Measurements from ENCODE around the gene PNCK.
"Not testable (repeated sequence)": the region's sequence is repeated elsewhere in the genome, so short reads cannot be mapped to it uniquely, and the experiment has no call there.

PNCK gene

GRCh38 chrX:153699210-153699783 is 25.7 kb upstream of the PNCK start:
- in situ Hi-C loops (cut with MboI; ENCODE audit: low sequenced_read_pairs), result not testable (repeated sequence)

- in situ Hi-C loops (cut with MboI; ENCODE audit: low sequenced_read_pairs), result no loop called here
Observed at GRCh38 chrX:153697924-153698865, 24.6 kb upstream of the PNCK start.

GRCh38 chrX:153696986-153697722 is 23.5 kb upstream of the PNCK start:
- in situ Hi-C loops (cut with MboI; ENCODE audit: low sequenced_read_pairs), result not testable (repeated sequence)

GRCh38 chrX:153696538-153696937 is 22.9 kb upstream of the PNCK start:
- in situ Hi-C loops (cut with MboI; ENCODE audit: low sequenced_read_pairs), result not testable (repeated sequence)

- in situ Hi-C loops (cut with MboI; ENCODE audit: low sequenced_read_pairs), result no loop called here
Observed at GRCh38 chrX:153696100-153696499, 22.5 kb upstream of the PNCK start.

- in situ Hi-C loops (cut with MboI; ENCODE audit: low sequenced_read_pairs), result no loop called here
Observed at GRCh38 chrX:153694687-153695270, 21.2 kb upstream of the PNCK start.

GRCh38 chrX:153694256-153694655 is 20.6 kb upstream of the PNCK start:
- in situ Hi-C loops (cut with MboI; ENCODE audit: low sequenced_read_pairs), result not testable (repeated sequence)

- in situ Hi-C loops (cut with MboI; ENCODE audit: low sequenced_read_pairs), result no loop called here
Observed at GRCh38 chrX:153693216-153694086, 19.8 kb upstream of the PNCK start.

GRCh38 chrX:153692611-153693156 is 19.1 kb upstream of the PNCK start:
- in situ Hi-C loops (cut with MboI; ENCODE audit: low sequenced_read_pairs), result no loop called here

- in situ Hi-C loops (cut with MboI; ENCODE audit: low sequenced_read_pairs), result no loop called here
Observed at GRCh38 chrX:153692003-153692402, 18.4 kb upstream of the PNCK start.

GRCh38 chrX:153691032-153691827 is 17.6 kb upstream of the PNCK start:
- in situ Hi-C loops (cut with MboI; ENCODE audit: low sequenced_read_pairs), result not testable (repeated sequence)

- in situ Hi-C loops (cut with MboI; ENCODE audit: low sequenced_read_pairs), result no loop called here
Observed at GRCh38 chrX:153690466-153690865, 16.9 kb upstream of the PNCK start.

GRCh38 chrX:153689654-153690465 is 16.2 kb upstream of the PNCK start:
- in situ Hi-C loops (cut with MboI; ENCODE audit: low sequenced_read_pairs), result no loop called here

GRCh38 chrX:153688911-153689590 is 15.4 kb upstream of the PNCK start:
- in situ Hi-C loops (cut with MboI; ENCODE audit: low sequenced_read_pairs), result no loop called here

- in situ Hi-C loops (cut with MboI; ENCODE audit: low sequenced_read_pairs), result no loop called here
Observed at GRCh38 chrX:153688506-153688905, 14.9 kb upstream of the PNCK start.

GRCh38 chrX:153688071-153688470 is 14.5 kb upstream of the PNCK start:
- in situ Hi-C loops (cut with MboI; ENCODE audit: low sequenced_read_pairs), result no loop called here

- in situ Hi-C loops (cut with MboI; ENCODE audit: low sequenced_read_pairs), result no loop called here
Observed at GRCh38 chrX:153687121-153688039, 13.8 kb upstream of the PNCK start, which contains the start of gene SLC6A8. TSS of gene SLC6A8 (plus strand) at chrX:153687926. CDS start at chrX:153688575, 649 bp downstream.

All from HL-60/S4 treated with phorbol 12-myristate 13-acetate at 8.2 ng/mL for 4 days and 3 days (cell line).